ENCODE data around the gene ART4.

ART4 gene

DNA sequence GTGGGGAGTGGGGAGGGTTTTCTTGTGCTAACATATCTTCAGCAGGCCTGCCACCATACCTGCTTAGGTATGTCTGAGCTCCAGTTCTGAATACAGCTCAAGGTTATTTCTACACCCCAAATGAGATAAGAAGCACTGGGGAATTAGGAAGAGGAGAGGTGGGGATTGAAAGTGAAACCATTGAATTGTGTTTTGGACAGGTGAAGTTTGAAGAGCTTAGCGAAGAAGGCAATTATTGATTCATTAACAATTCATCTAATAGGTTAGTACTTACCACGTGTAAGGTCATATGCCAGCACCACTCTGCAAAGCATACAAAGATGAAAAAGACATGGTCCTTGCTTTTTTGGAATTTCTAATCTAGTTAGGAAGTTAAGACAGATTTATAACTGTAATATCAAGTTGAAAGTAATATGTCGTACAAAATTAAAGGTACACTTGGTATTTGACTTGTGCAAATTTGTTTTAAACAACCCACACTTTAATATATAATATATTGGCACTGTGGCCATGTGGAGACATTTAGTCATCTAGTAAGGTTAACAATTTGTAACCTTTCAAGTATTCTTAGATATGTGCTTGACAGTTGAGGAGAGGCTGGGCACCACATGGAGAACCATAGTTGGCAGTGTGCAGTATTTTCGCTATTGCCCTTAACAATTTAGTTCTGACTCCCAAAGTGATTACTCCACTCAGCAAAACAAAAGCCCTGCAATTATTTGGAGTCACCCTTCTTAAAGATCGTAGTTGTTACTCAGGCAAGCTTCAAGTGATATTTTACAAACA lies 33.0 kb downstream of the ART4 start:
- DNase-seq = no peak

DNA sequence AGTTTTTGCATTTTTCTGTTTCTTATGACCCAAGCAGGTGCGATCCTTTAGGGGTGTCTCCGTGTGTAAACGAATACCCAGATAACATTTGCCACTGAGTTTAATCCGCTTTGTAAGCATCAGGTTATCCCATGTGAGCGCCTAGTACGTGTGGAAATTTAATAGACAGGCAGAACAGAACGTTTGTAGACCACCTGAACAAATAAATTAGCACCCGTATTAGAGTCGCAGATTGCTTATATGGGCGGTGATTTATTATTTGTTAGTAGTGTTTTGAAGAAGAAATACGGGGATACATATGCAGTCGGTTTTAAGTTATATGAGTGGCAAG lies 39.5 kb downstream of the ART4 start:
- no peak for DNase-seq

DNA sequence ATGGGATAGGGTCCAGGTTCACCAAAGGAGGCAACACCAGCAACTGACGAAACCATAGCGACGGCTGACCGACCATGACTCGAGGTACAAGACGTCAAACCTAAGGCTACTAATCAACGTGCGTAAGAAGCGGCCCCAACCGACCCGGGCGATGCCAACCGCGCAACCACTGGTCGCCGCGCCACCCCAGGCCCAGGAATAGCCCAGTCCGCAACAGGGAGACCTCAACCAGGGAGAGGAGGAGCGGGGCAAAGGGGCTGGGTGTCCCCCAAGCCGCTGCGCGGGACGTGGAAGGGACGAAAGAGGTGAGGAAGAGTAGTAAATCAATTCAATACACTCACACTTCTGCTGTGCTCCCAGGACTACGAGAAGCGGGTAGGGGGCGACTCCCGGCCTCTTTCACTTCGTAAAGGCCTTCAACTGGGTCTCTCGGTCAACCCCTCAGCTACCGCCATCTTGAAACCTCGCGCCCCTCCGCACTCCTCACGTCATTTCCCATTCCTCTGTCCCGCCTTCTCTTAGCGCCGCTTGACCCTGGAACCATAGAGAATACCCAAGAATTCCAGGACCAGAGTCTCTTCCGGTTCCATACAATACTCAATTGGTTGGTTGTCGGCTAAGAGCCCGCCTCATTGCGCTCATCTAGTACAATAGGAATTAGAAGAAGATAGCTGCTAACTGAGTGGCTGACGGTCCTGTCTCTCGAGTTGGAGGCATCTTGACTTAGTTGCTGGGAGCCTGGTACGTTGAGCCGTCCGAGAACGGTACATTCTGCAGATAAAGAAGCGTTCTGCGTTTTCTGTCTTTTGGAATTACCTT lies 40.1 kb downstream of the ART4 start, which contains the start of the genes C12orf60 and WBP11:
Gene C12orf60, plus strand, starts transcription at position 660 of the 819 bp plus-strand sequence. CDS start 19,266 bp downstream, outside the sequence.
Gene WBP11, minus strand, starts transcription at position 468 of the 819 bp plus-strand sequence. CDS start 2,095 bp downstream, outside the sequence.
- peak; percentile 89 for DNase-seq

DNA sequence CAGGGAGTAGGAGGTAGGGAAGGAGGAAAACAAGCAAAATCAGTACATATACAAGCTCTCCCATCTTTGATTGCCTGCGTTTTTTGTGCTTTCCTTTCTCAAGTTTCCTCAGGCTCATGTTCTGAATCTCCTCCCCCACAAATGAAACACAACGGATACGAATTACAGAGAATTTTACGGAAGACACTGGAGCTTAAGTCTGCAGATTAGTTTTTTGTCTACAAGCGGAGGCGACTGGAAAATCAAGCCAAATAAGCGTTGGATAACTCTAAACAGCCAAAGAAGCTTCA lies 40.7 kb downstream of the ART4 start:
- DNase-seq = no peak

DNA sequence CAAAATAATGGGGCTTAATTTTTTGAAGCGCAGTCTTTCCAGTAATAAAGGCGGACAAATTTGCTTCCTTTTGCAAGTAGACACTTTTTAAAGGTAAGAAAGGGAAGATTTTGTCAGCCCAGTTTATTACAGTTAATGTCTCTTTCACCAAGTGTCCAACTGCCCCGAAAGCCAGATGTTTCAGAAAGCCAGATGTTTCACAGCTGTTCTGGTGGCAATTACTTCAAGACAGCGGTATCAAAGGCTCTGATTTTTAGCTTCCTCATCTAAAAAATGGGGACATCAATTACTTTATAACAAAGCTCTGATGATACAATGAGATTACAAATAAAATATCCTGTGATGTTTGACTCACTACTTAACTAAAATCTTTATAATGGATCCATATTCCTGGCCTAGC lies 41.1 kb downstream of the ART4 start:
- DNase-seq = no peak

DNA sequence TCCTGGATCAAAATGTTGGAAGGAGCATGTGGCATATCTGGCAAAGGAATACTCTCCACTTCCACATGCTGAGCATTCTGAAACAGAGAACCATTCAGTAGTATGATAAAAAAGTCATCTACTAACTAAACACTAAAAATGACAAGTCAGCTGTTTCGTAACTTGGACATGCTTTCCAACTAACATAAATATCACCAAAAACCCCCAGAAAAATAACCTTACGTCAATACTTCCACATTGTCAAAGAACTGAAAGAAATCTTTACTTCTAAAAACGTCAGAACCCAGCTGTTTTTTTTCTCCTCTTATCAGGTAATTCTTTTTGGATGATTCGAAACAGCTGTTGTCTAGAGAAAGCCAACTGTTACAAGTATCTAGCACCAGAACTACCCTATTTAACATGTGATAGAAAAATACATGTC lies 48.3 kb downstream of the ART4 start:
- DNase-seq = no peak

DNA sequence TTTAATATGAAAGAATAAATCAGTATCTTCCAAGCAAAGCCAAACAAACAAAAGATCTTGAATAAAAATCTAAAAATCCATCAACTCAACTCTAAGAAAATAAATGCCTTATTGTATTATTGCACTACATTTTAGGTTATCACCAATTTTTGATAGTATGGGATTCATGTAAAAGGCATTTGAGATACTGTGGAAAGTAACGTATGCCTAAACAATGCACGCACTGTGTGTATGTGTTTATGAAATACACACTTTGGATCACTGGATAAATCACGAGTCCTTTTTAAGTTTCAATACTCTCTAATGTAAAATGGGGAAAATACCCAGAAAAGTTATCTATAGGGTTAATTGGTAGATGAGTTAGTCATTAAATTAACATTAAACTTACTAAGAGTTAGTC lies 57.8 kb downstream of the ART4 start:
- DNase-seq = no peak

DNA sequence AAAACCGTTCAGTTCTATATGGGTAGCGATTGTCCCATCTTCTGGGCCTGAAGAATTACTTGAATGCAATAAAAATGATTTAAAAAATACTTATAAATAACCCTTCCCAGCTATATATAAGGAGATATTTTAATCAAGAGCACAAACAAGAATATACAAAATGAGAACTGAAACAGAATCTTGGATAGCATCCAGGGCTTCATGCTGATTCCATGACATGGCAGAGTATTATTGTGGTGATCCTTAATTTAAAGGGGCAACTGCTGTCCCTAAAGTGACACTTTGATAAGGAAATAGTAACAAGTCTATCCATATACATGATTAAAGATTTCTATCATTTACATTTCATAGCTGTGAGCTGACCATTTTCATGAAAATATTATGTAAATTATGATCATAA lies 58.9 kb downstream of the ART4 start:
- DNase-seq = no peak

DNA sequence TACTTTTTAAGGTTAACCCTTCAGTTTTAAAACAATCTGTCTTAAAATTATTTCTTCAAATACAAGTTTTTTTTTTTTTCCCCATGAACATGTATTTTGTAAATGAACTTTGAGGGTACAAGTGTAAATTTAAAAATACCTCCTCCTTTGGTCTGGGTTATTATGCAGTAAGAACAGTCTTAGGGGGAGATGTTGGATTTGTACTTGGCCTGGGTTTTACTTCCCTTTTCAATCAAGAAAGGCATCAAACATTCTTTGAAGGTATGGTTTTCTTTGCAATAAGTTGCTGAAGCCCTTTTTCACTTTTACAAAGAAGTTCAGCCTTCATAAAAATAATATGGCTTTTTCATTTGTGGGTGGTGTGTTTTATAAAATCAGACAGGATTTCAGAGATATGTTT lies 60.6 kb downstream of the ART4 start:
- no peak for DNase-seq

DNA sequence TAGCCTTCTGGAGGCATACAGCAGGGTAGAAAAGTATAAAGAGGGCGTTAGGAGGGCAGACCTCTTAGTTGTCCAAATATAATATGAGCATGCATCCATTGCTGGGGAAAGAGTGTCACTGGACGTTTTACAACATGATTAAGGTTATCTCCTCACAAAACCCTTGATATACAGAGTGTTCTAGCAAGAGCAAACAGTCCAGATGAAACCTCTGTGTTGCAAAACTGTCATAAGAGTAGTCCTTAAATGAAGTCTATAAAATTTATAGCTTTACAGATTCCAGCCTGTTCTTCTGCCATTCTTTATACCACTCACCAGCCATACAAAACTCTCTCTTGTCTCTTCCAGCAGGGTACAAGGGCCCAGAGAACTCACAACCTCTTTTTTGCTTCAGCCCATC lies 61.8 kb downstream of the ART4 start:
- DNase-seq = no peak

DNA sequence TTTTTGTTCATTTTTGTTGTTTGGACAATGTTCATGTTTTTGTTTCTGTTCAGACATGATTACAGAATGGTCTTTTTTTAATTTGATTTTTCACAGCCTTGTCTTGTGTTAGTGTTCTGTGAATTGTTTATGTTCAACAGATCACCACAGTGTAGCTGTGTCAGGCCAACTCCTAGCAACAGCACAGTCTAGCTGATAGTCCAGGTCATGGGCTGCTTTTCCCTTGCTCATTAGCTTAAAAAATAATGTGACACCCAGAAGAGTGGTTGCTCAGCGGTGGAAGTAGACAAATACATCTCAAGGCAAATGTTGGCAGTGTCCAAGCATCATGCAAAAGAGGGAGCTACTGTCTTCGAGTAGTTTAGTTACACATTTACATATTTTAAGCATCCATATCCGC lies 62.5 kb downstream of the ART4 start:
- DNase-seq = no peak

DNA sequence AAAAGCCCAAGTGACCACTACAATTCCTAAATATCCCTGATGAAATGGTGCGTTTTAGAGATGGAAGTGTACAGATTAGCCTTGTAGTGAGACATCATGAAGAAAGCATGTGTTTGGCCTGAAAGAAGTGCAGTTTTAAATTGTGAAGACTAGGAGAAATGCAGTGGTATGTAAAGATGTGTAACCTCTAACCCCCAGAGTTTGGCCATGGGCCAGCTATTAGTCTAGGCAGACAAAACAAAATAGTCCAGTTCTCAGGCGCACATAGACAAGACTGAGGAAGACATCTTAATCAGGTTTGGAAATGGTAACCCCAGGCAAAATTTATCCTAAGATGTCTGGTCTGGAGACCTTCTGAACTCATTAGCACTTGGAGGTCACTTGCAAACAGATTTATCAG lies 63.5 kb downstream of the ART4 start:
- DNase-seq = no peak

DNA sequence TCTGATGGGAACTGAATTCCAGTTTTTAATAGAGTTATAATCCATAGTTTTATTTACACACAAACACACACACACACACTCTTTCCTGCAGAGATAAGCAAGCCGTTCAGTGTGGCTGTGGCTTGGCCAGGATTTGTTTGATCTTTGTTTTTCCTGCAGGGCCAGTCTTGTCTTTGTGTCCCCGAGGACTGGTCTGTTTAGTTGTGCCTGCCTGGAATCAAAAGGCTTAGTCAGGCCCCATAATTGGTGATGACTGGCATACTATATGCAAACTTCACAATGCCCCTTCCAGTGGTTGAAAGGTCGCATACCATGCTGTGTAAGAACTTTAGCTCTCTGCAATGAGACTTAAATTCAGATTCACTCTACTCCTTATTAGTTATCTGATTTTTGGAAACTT lies 66.1 kb downstream of the ART4 start:
- DNase-seq = no peak

DNA sequence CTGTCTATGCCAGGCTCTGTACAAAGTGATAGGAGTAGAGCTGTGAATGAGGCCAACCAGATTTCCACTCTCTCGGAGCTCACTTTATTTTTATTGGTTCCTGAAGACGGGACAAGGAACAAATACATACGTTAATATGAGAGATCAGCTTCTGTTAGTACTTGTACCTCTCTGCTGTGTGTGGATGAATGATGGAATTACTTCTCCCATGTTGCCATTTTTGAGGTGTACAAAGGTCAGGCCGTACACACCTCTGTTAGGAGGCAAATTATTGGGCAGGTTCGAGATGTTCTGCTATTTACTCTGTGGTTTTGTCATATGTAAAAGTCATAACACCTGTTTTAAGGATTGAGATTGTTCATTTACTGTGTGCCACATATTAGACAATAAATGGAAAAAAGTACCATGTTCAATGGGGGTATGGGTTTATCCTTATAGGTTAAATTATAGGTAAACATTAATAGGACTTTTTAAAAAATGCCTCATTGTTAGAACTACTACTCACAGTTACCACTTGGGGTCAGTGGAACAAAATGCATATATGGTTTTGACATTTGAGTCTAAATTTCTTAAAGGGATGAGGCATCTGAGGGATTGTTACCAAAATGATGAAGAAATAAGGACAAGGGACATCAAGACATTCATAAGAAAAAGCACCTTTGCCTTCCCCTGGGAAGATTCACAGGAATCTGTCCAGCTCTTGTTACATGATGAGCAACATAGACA lies 66.9 kb downstream of the ART4 start:
- no peak for DNase-seq

DNA sequence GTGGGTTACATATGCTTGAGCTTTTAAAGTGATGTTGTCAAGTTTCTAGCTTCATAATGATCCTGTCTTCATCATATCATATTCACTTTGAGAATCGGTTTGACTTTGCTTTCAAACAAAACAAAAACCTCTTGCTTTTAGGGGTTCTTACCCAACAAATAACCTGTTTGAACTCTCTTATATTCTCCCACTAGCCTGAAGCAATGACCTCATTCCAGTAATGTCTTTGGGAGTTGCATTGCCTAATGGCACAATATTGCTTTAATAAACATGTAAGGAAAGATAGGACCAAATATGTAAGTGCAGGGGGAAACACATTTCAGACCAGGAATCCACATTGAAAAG lies 67.7 kb downstream of the ART4 start:
- DNase-seq = no peak
